GM18499 (cell line): Measurements from ENCODE around the gene TMEM59L.

Source experiments
- ATAC-seq: cut with Tn5 transposase; IDR thresholded peaks from one replicate; pipeline ENCODE4 v1.9.1; 2021; ENCODE audit warnings: moderate number of reproducible peaks; ENCODE audit not compliant: insufficient read depth, unreplicated experiment

The TMEM59L gene

GRCh38 chr19:18669883-18670282 is 57.2 kb downstream of the TMEM59L start:
- ATAC-seq, result no peak

- ATAC-seq, result no peak
Observed at GRCh38 chr19:18670312-18670711, 57.6 kb downstream of the TMEM59L start.
